WTC11 (cell line): ENCODE data around the gene COA8. TPM values are rescaled to one million over a fixed set of nuclear protein-coding genes. Genes with fewer than 3 reads are reported as not detected.

Source experiments
- ARID4B ChIP-seq: sonication (generic); formaldehyde crosslinking; IDR thresholded peaks from 2 replicates; pipeline ENCODE4 v1.8.0; 2023; ENCODE audit warnings: missing genetic modification reagents, mild to moderate bottlenecking, borderline replicate concordance
- ATF6 ChIP-seq: sonication (generic); formaldehyde crosslinking; IDR thresholded peaks from 2 replicates; pipeline ENCODE4 v1.8.1; 2023; ENCODE audit warnings: mild to moderate bottlenecking, missing genetic modification reagents
- CDX4 ChIP-seq: fragments of 250-450 bp; sonication (Bioruptor Pico); IDR thresholded peaks from 2 replicates; pipeline ENCODE4 v1.9.0; 2021; ENCODE audit warnings: moderate library complexity, mild to moderate bottlenecking, inconsistent platforms, borderline replicate concordance
- CREM ChIP-seq: sonication (generic); formaldehyde crosslinking; IDR thresholded peaks from 2 replicates; pipeline ENCODE4 v1.8.1; 2022; ENCODE audit warnings: mild to moderate bottlenecking, missing genetic modification reagents, moderate library complexity
- ETV6 ChIP-seq: sonication (generic); formaldehyde crosslinking; IDR thresholded peaks from 2 replicates; pipeline ENCODE4 v1.8.1; 2022; ENCODE audit warnings: mild to moderate bottlenecking, missing genetic modification reagents
- HMGA2 ChIP-seq: fragments of 250-450 bp; sonication (Bioruptor Pico); IDR thresholded peaks from 2 replicates; pipeline ENCODE4 v1.4.0; 2021; ENCODE audit warnings: mild to moderate bottlenecking, moderate library complexity
- HMGXB4 ChIP-seq: sonication (generic); formaldehyde crosslinking; IDR thresholded peaks from 2 replicates; pipeline ENCODE4 v1.8.1; 2023; ENCODE audit warnings: mild to moderate bottlenecking, moderate library complexity, missing genetic modification reagents
- JAZF1 ChIP-seq: fragments of 250-450 bp; sonication (Bioruptor Pico); IDR thresholded peaks from 2 replicates; pipeline ENCODE4 v1.9.0; 2021; ENCODE audit warnings: moderate library complexity, mild to moderate bottlenecking, inconsistent platforms
- MLX ChIP-seq: sonication (generic); formaldehyde crosslinking; IDR thresholded peaks from 2 replicates; pipeline ENCODE4 v1.8.1; 2023; ENCODE audit warnings: mild to moderate bottlenecking, missing genetic modification reagents, moderate library complexity
- MXD4 ChIP-seq: fragments of 250-450 bp; sonication (Bioruptor Pico); IDR thresholded peaks from 2 replicates; pipeline ENCODE4 v1.8.0; 2021; ENCODE audit warnings: mild to moderate bottlenecking, moderate library complexity, borderline replicate concordance
- NR3C1 ChIP-seq: sonication (generic); formaldehyde crosslinking; conservative IDR thresholded peaks from 2 replicates; pipeline ENCODE4 v1.8.1; 2023; ENCODE audit warnings: low read depth, mild to moderate bottlenecking, missing genetic modification reagents
- SMAD4 ChIP-seq: sonication (generic); formaldehyde crosslinking; IDR thresholded peaks from 2 replicates; pipeline ENCODE4 v1.8.0; 2022; ENCODE audit warnings: mild to moderate bottlenecking, missing genetic modification reagents
- TEAD1 ChIP-seq: sonication (generic); formaldehyde crosslinking; IDR thresholded peaks from 2 replicates; pipeline ENCODE4 v1.8.0; 2022; ENCODE audit warnings: mild to moderate bottlenecking, missing genetic modification reagents
- ZMAT4 ChIP-seq: fragments of 250-450 bp; sonication (Bioruptor Pico); IDR thresholded peaks from 2 replicates; pipeline ENCODE4 v1.9.0; 2021; ENCODE audit warnings: mild to moderate bottlenecking
- ZNF138 ChIP-seq: sonication (generic); formaldehyde crosslinking; conservative IDR thresholded peaks from 2 replicates; pipeline ENCODE4 v1.8.1; 2022; ENCODE audit warnings: mild to moderate bottlenecking, moderate library complexity, missing genetic modification reagents
- ZNF281 ChIP-seq: sonication (generic); formaldehyde crosslinking; IDR thresholded peaks from 2 replicates; pipeline ENCODE4 v1.8.0; 2023; ENCODE audit warnings: mild to moderate bottlenecking, missing genetic modification reagents
- ZNF317 ChIP-seq: sonication (generic); formaldehyde crosslinking; IDR thresholded peaks from 2 replicates; pipeline ENCODE4 v1.8.1; 2023; ENCODE audit warnings: low read depth, mild to moderate bottlenecking, moderate library complexity, missing genetic modification reagents, borderline replicate concordance
- ZNF416 ChIP-seq: fragments of 250-450 bp; sonication (Bioruptor Pico); IDR thresholded peaks from 2 replicates; pipeline ENCODE4 v1.9.0; 2021; ENCODE audit warnings: mild to moderate bottlenecking, inconsistent platforms
- ZNF532 ChIP-seq: fragments of 250-450 bp; sonication (Bioruptor Pico); IDR thresholded peaks from 2 replicates; pipeline ENCODE4 v1.9.0; 2021; ENCODE audit warnings: mild to moderate bottlenecking, borderline replicate concordance
- total RNA-seq: library from RNA; stranded (reverse); gene quantifications from 3 replicates; pipeline ENCODE4 v1.2.3, GENCODE V29; 2021

Gene COA8
- total RNA-seq, 1 experiment from 2014 or later, result 36.4 TPM

- no peak for TF ChIP-seq MLX
- TF ChIP-seq ZNF281 (CRISPR knock-in tag), result peak; percentile 72; the same call in 1 of the 2 replicates
- peak; percentile 30; the same call in 1 of the 2 replicates for TF ChIP-seq CREM (CRISPR knock-in tag)
- TF ChIP-seq ETV6 (CRISPR knock-in tag), result no peak; the same call in 1 of the 2 replicates
- no peak for TF ChIP-seq ATF6 (CRISPR knock-in tag)
- no peak for TF ChIP-seq ZNF138 (CRISPR knock-in tag)
- TF ChIP-seq JAZF1 (CRISPR knock-in tag), result no peak
- TF ChIP-seq ZMAT4 (CRISPR knock-in tag), result no peak
- TF ChIP-seq ARID4B (CRISPR knock-in tag), result peak; percentile 55; the same call in 1 of the 2 replicates
- TF ChIP-seq CDX4 (CRISPR knock-in tag), result no peak
- TF ChIP-seq HMGA2, result no peak
- no peak for TF ChIP-seq ZNF532 (CRISPR knock-in tag)
- TF ChIP-seq HMGXB4 (CRISPR knock-in tag), result peak; percentile 52
- no peak for TF ChIP-seq SMAD4 (CRISPR knock-in tag)
- TF ChIP-seq NR3C1 (CRISPR knock-in tag), result no peak
- TF ChIP-seq TEAD1 (CRISPR knock-in tag), result no peak
- no peak for TF ChIP-seq ZNF416 (CRISPR knock-in tag)
- TF ChIP-seq ZNF317, result no peak
- no peak for TF ChIP-seq MXD4 (CRISPR knock-in tag)
Observed at GRCh38 chr14:103520657-103521437, 41.9 kb upstream of the COA8 start (continued).
